ENCODE measurements around the gene YDJC.
"Not testable (repeated sequence)": the region's sequence is repeated elsewhere in the genome, so short reads cannot be mapped to it uniquely, and the experiment has no call there.

YDJC gene

DNA sequence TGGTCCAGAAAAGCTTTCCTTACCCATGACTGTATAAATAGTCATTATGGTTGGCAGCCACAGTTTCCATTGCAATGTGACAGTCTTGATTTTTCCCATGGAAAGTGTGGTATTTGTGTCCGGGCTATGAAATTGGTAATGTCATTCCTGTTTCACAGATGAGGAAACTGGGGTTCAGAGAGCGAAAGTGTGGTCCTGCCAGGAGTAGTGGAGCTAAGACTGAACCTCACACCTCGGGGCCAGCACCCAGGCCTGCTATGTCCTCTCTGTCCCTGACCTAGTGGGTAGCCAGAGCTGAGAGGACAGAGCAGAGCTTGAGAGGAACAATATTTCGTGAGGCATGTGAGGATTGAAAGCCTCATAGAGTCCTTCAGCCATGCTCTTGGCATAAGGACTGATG lies 1.2 kb upstream of the YDJC start:
- H3K9ac ChIP-seq (ENCODE audit: low read depth, low read length) = no peak overlapping the region
- H3K36me3 ChIP-seq (ENCODE audit: insufficient read depth, low read length) = peaks cover 4% of the 10 kb centered on the region; the same call in 1 of the 2 replicates
- no peaks in the 10 kb centered on the region for H3K9me3 ChIP-seq (ENCODE audit: control insufficient read depth, insufficient read depth, low read length)
- H3K4me1 ChIP-seq (ENCODE audit: insufficient read depth, low read length) = no peaks in the 10 kb centered on the region

DNA sequence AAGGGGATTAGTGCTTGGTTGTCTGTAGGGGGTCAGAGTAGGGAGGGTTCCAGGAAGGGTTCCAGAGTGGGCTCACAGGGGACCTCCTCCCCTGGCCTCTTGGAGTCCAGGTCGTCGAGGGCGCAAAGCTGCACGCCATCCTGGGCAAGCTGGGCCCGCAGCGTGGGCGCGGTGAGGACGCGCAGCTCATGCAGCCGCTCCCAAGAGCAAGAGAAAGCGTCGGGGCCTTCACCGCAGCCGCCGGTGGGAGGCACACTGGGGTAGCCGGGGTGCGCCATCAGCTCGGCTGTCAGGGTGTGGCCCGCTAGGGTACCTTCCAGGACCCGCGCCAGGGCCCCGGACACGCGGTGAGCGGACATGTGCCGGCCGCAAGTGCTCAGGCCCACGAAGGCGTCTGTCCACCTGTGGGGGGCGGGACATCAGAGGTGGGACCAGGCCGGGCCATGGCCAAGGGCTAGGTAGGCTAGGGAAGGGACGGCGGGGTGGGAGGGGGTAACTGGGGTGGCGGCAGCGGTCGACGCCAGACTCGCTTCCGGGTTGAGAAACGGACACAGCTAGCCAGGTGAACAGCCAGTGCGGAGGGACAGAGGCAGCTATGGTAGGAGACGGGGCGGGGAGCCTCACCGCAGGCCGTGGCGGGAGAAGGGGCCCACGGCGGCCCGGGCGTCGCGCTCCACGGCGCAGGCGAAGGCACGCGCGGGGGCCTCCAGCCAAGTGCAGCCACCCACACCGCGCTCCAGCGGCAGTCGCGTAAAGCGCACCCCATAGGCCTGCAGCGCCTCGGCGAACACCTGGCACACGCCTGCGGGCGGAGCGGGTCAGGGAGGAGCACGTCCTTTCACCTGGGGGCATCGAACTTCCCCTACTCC lies 1.2 kb downstream of the YDJC start:
- Histone ChIP-seq H3K36me3 (ENCODE audit: insufficient read depth, low read length) (peaks cover 4% of the 10 kb centered on the region; the same call in 1 of the 2 replicates), H3K9ac (ENCODE audit: low read depth, low read length) (peak overlapping the region; percentile 87; the same call in 1 of the 2 replicates), H3K9me3 (ENCODE audit: control insufficient read depth, insufficient read depth, low read length) (no peaks in the 10 kb centered on the region), H3K4me1 (ENCODE audit: insufficient read depth, low read length) (no peaks in the 10 kb centered on the region)

DNA sequence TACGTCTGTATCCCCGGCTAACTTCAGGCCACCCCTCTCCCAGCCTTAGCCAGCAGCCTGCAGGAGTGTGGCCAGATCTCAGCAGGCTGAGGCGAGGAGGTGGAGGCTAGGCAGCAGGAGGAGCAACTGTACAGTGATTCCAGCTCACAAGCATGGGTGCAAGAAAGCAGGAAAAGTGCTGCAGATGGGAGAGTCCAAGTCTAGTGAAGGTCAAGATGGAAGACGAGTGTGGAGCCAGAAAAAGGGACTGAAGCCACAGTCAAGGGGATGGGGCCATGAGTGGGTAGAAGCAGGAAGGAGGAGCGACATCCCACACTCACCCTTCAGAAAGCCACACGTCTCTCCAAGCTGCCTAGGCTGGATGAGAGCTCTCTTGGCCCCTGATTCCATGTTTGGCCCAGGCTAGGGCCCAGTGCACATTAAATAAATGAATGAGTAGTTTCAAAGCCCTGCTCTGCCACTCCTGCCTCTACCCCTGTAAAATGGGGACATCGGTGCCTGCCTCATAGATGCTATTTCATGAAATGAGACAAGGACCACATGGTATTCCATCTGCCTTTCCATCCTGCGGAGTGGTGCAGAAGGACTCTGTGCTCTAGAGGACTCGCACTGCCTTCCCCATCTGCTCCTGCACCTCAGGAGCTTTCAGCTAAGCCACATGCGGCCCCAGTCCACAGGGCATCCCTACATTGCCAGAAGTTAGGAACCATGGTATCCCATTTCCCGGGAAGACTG lies 2.9 kb downstream of the YDJC start:
- Histone ChIP-seq H3K9ac (ENCODE audit: low read depth, low read length) (no peak overlapping the region), H3K36me3 (ENCODE audit: insufficient read depth, low read length) (peaks cover 4% of the 10 kb centered on the region; the same call in 1 of the 2 replicates), H3K4me1 (ENCODE audit: insufficient read depth, low read length) (no peaks in the 10 kb centered on the region), H3K9me3 (ENCODE audit: control insufficient read depth, insufficient read depth, low read length) (no peaks in the 10 kb centered on the region)

- Histone ChIP-seq H3K9ac (ENCODE audit: low read depth, low read length) (no peak overlapping the region), H3K36me3 (ENCODE audit: insufficient read depth, low read length) (peaks cover 4% of the 10 kb centered on the region; the same call in 1 of the 2 replicates), H3K4me1 (ENCODE audit: insufficient read depth, low read length) (no peaks in the 10 kb centered on the region), H3K9me3 (ENCODE audit: control insufficient read depth, insufficient read depth, low read length) (no peaks in the 10 kb centered on the region)
Measured at GRCh38 chr22:21626073-21626734, 3.6 kb downstream of the YDJC start.

- peaks cover 7% of the 10 kb centered on the region for H3K36me3 ChIP-seq (ENCODE audit: insufficient read depth, low read length)
- H3K9me3 ChIP-seq (ENCODE audit: control insufficient read depth, insufficient read depth, low read length) = no peaks in the 10 kb centered on the region
- no peak overlapping the region for H3K9ac ChIP-seq (ENCODE audit: low read depth, low read length)
- H3K4me1 ChIP-seq (ENCODE audit: insufficient read depth, low read length) = no peaks in the 10 kb centered on the region
Measured at GRCh38 chr22:21624880-21625791, 4.7 kb downstream of the YDJC start.

DNA sequence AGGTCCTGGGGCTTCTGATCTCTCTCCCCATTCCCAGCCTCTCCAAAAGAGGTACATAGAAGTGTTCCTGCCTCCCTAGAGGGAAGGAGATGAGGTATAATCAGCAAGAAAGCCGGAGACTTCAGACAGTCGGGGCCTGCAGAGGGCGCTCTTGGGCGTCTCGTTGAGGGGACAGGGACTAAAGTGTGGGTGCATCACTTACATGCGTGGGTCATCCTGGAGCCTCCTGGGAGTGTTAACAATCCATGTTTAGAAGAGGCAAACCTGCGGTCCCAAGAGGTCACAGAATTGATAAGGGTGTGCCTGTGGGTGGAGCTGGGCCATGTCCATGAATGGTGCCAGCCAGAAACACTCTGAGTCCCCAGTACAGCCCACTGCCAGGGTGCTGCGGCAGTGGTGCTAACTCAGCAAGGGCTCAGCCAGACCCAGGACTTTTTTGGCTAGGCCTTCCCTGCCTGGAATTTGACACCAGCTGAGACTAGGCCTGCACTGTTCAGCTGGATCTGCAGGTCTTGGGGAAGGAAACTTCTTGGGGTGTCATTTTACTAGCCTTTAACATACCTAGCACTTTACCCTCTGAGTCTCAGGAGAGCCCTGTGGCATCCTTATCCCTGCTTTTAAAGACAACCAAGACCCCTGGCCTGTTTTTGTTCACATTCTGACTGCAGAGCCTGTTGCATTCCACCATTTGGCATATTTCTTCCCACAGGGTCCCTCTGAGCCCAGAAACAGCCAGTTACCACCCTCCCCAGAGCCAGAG lies 5.5 kb downstream of the YDJC start:
- H3K9me3 ChIP-seq (ENCODE audit: control insufficient read depth, insufficient read depth, low read length) = no peaks in the 10 kb centered on the region
- H3K4me1 ChIP-seq (ENCODE audit: insufficient read depth, low read length) = no peaks in the 10 kb centered on the region
- peaks cover 8% of the 10 kb centered on the region for H3K36me3 ChIP-seq (ENCODE audit: insufficient read depth, low read length)
- no peak overlapping the region for H3K9ac ChIP-seq (ENCODE audit: low read depth, low read length)

- no peaks in the 10 kb centered on the region for H3K4me1 ChIP-seq (ENCODE audit: insufficient read depth, low read length)
- no peak overlapping the region for H3K9ac ChIP-seq (ENCODE audit: low read depth, low read length)
- no peaks in the 10 kb centered on the region for H3K9me3 ChIP-seq (ENCODE audit: control insufficient read depth, insufficient read depth, low read length)
- H3K36me3 ChIP-seq (ENCODE audit: insufficient read depth, low read length) = peaks cover 8% of the 10 kb centered on the region
Measured at GRCh38 chr22:21623648-21623970, 6.2 kb downstream of the YDJC start.

DNA sequence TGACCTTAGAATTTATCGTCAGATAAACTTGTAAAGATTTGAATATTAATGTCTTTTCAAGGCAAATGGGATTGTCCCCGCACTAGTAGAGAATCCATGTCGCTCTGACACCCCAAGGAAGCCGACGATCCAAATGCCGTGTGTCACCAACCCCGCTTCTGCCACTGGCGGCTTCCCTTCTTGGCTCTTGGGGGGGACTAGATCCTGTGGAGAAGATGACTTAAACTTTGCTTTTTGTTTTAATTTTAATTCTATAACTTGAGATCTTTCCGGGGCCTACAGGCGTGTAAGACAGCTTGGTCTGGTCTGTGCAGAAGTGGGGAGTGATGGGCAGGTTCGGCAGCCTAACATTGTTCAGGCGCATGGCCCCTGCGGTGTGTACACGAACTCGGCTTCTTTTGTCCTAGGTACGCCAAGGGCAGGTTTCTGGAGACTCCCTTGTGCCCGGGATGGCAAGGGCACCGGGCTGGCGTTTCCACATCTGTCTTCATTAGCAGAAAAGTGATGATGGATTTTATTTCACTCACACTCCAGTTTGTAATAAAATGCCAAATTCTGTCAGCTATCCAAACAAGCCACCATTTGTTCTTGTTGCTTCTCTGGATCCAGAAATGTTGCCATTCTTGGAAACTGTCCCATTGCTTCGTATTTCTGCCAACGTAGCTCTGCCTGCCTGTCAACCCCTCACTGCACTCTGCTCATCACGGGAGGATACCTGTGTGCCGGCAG lies 6.7 kb downstream of the YDJC start:
- no peaks in the 10 kb centered on the region for H3K9me3 ChIP-seq (ENCODE audit: control insufficient read depth, insufficient read depth, low read length)
- peaks cover 4% of the 10 kb centered on the region for H3K36me3 ChIP-seq (ENCODE audit: insufficient read depth, low read length)
- H3K4me1 ChIP-seq (ENCODE audit: insufficient read depth, low read length) = no peaks in the 10 kb centered on the region
- H3K9ac ChIP-seq (ENCODE audit: low read depth, low read length) = no peak overlapping the region

- H3K36me3 ChIP-seq (ENCODE audit: insufficient read depth, low read length) = peaks cover 4% of the 10 kb centered on the region
- no peaks in the 10 kb centered on the region for H3K9me3 ChIP-seq (ENCODE audit: control insufficient read depth, insufficient read depth, low read length)
- H3K4me1 ChIP-seq (ENCODE audit: insufficient read depth, low read length) = no peaks in the 10 kb centered on the region
- H3K9ac ChIP-seq (ENCODE audit: low read depth, low read length) = no peak overlapping the region
Measured at GRCh38 chr22:21622011-21622918, 7.6 kb downstream of the YDJC start.

DNA sequence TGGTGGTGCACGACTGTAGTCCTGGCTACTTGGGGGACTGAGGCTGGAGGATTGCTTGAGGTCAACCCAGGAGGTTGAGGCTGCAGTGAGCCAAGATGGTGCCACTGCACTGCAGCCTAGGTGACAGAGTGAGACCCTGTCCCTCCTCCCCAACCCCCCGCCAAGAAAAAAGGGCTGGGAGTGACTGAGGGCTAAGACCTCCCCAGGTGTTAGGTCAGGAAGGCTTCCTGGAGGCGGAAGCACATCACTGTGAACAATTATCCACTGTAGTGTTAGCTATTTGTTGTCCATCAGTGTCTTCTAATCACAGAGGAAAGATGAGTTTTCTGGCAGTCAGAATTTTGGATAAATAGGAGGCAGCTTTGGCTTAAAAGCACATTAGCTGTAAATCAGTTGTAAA lies 8.8 kb downstream of the YDJC start:
- H3K9ac ChIP-seq (ENCODE audit: low read depth, low read length) = no peak overlapping the region
- H3K36me3 ChIP-seq (ENCODE audit: insufficient read depth, low read length) = peaks cover 4% of the 10 kb centered on the region
- H3K4me1 ChIP-seq (ENCODE audit: insufficient read depth, low read length) = no peaks in the 10 kb centered on the region
- no peaks in the 10 kb centered on the region for H3K9me3 ChIP-seq (ENCODE audit: control insufficient read depth, insufficient read depth, low read length)

DNA sequence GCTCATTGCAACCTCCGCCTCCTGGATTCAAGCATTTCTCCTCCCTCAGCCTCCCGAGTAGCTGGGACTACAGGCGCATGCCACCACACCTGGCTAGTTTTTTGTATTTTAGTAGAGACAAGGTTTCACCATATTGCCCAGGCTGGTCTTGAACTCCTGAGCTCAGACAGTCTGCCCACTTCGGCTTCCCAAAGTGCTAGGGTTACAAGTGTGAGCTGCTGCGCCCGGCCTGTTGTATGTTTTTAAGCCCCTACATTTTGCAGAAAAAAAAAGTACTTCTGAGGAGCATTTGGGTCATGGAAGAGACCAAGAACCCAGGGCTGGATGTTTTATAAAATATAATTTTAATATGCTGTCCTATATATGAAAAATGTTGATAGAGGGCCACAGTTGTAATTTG lies 12.5 kb downstream of the YDJC start:
- H3K36me3 ChIP-seq (ENCODE audit: insufficient read depth, low read length) = peaks cover 15% of the 10 kb centered on the region
- not testable (repeated sequence) for H3K4me1 ChIP-seq (ENCODE audit: insufficient read depth, low read length); H3K9me3 ChIP-seq (ENCODE audit: control insufficient read depth, insufficient read depth, low read length)

GRCh38 chr22:21615731-21616130 lies 14.1 kb downstream of the YDJC start:
- Histone ChIP-seq H3K9ac (ENCODE audit: low read depth, low read length) (no peak overlapping the region), H3K36me3 (ENCODE audit: insufficient read depth, low read length) (peaks cover 24% of the 10 kb centered on the region), H3K9me3 (ENCODE audit: control insufficient read depth, insufficient read depth, low read length) (no peaks in the 10 kb centered on the region), H3K4me1 (ENCODE audit: insufficient read depth, low read length) (no peaks in the 10 kb centered on the region)

More for the DNA sequence above, 12.5 kb downstream of the YDJC start:
- H3K9ac ChIP-seq (ENCODE audit: low read depth, low read length) = not testable (repeated sequence)

All from ES-I3 (cell line).